ENCODE results near the gene SCFD2.

SCFD2 gene

GRCh38 chr4:52869196-52869595 is 496.7 kb downstream of the SCFD2 start:
- in situ Hi-C loops (cut with MboI; ENCODE audit: low sequenced_read_pairs) = no loop called here

- in situ Hi-C loops (cut with MboI; ENCODE audit: low sequenced_read_pairs) = no loop called here
Observed at GRCh38 chr4:52868133-52868532, 497.7 kb downstream of the SCFD2 start.

DNA sequence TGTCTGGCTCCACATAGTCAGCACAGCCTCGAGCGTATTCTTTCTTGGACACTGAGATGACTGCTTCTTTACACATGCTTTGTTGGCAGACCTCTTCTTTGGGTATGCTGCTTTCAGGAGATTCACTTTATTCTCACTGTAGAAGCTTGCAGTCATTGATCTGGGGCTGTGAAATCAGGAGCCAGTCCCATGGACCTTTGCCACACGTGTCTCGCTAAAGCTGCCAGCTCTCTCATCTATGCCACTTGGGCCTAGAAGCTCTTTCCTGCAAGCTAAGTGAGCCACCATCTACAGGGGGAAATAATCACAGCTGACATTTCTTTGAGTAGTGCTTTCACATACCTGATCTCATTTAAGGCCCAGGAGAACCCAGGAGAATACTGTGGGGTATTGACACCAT is 498.7 kb downstream of the SCFD2 start:
- in situ Hi-C loops (cut with MboI; ENCODE audit: low sequenced_read_pairs) = no loop called here

GRCh38 chr4:52866734-52867133 is 499.1 kb downstream of the SCFD2 start:
- in situ Hi-C loops (cut with MboI; ENCODE audit: low sequenced_read_pairs) = no loop called here

GRCh38 chr4:52865300-52865699 is 500.6 kb downstream of the SCFD2 start:
- in situ Hi-C loops (cut with MboI; ENCODE audit: low sequenced_read_pairs) = no loop called here

DNA sequence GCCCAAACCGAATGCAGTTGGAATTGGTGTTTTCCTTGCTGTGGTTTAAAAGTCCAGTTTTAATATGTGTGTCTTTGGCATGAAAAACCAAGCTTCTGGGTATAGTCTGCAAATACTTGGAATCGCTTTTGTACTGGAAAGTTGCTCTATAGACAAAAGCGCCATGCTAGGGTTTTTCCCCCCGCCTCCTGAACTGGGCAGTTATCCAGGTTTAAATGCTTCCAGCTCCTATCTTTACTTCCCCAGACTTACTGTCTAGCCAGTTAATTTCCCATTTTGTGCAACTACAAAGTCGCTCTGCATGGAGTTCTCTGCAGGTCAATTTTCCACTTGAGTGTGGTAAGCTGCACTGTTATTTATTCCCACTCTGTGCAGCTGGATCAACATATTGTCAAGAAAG is 501.1 kb downstream of the SCFD2 start:
- in situ Hi-C loops (cut with MboI; ENCODE audit: low sequenced_read_pairs) = no loop called here

GRCh38 chr4:52863324-52863723 is 502.5 kb downstream of the SCFD2 start:
- in situ Hi-C loops (cut with MboI; ENCODE audit: low sequenced_read_pairs) = no loop called here

DNA sequence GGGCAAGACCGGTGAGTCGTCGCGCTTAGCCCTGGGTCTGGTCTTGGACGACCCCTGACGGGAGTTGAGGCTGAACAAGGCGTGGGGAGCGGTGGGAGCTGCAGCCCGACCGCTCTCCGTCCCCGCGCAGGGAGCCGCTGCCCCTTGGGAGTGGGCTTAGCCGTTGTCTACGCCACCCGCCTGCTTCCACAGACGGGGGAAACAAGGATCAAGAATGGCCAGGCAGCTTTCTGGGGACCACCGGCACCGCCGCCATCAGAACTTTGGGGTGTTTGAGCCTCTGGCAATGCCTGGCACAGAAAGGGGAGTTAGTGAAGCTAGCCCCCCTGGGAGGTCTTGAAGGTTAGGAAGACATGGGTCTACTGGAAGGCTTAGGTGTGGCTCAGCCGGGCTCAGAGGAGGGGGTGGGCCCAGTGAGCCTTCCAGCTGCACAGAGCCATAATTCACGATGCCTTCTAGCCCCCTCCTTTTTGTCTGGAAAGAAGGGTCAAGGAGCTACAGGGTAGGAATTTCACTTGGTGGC is 503.2 kb downstream of the SCFD2 start:
- in situ Hi-C loops (cut with MboI; ENCODE audit: low sequenced_read_pairs) = no loop called here

- in situ Hi-C loops (cut with MboI; ENCODE audit: low sequenced_read_pairs) = no loop called here
Observed at GRCh38 chr4:52861879-52862616, 503.8 kb downstream of the SCFD2 start, which contains the start of gene RASL11B. Gene RASL11B, plus strand, starts transcription at chr4:52862317. Its CDS starts 191 bp downstream, at chr4:52862508.

- in situ Hi-C loops (cut with MboI; ENCODE audit: low sequenced_read_pairs) = no loop called here
Observed at GRCh38 chr4:52861171-52861823, 504.6 kb downstream of the SCFD2 start.

GRCh38 chr4:52860361-52860760 is 505.5 kb downstream of the SCFD2 start:
- in situ Hi-C loops (cut with MboI; ENCODE audit: low sequenced_read_pairs) = no loop called here

DNA sequence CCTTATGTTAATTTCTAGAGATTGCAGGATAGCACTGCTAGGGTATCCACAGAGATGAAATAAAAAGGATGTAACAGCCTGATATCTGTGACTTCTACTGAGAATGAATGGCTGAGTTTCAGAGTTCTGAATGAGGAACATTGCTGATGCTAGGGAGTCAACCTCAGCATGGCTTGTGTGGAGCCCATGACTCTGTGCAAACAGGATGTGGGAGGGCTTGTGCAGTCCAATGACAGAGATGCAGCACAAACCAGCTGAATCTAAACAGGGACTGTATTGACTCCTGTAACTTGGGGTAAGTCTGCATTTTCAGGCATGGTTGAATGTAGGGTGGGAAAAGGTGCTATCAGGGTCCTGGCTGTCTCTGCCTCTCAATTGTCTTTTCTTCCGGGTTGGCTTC is 509.1 kb downstream of the SCFD2 start:
- in situ Hi-C loops (cut with MboI; ENCODE audit: low sequenced_read_pairs) = no loop called here

DNA sequence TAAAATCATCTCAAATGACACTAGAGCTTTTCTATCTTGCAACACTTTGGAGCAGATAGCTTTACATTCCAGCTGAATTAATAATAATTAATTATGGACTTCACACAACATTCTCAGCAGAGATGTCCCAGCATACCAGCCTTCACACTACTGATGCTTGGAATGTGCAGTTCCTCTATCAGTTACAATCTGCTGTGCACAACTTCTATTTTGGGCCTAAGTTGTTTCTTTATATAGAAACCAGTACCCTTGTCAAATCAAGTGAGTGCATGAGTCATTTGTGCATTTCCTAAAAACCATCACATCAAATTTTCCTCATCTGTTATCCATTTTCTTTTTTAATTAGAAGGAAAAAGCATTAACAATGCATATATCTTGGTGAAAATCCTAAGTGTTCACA is 512.5 kb downstream of the SCFD2 start:
- in situ Hi-C loops (cut with MboI; ENCODE audit: low sequenced_read_pairs) = no loop called here

- in situ Hi-C loops (cut with MboI; ENCODE audit: low sequenced_read_pairs) = no loop called here
Observed at GRCh38 chr4:52852711-52853110, 513.1 kb downstream of the SCFD2 start.

GRCh38 chr4:52852041-52852440 is 513.8 kb downstream of the SCFD2 start:
- in situ Hi-C loops (cut with MboI; ENCODE audit: low sequenced_read_pairs) = no loop called here

DNA sequence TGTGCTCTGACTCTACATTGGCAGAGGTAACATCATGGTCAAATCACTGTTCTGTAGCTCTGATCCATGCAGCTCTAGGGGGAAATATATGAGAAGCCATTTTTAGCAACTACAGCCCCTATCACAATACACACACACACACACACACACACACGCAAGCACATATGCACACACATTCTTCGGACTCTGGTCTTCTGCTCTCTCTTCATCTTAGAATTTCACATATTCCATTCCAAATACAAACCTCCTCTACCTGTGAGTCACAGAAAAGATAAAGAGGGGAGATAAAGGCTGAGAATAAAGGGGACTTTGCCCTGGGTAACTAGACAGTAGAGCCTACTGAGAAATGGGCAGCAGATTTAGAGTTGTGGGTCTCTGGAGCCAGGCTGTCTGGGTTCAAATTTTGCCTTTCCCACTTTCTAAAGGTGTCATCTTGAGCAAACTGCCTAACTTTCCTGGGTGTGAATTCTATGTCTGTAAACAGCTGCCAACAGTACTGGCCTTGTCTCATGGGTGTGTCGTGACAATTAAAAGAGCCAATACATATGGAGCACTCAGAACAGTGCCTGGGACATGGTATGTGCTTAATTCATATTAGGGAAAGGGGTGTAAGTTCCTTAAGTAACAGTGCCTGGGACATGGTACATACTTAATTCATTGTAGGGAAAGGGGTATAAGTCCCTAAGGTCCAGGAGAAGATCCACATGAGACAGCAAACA is 515.3 kb downstream of the SCFD2 start:
- in situ Hi-C loops (cut with MboI; ENCODE audit: low sequenced_read_pairs) = no loop called here

GRCh38 chr4:52848254-52848653 is 517.6 kb downstream of the SCFD2 start:
- in situ Hi-C loops (cut with MboI; ENCODE audit: low sequenced_read_pairs) = no loop called here

GRCh38 chr4:52846502-52846901 is 519.4 kb downstream of the SCFD2 start:
- in situ Hi-C loops (cut with MboI; ENCODE audit: low sequenced_read_pairs) = no loop called here

GRCh38 chr4:52844596-52844995 is 521.3 kb downstream of the SCFD2 start:
- in situ Hi-C loops (cut with MboI; ENCODE audit: low sequenced_read_pairs) = no loop called here

DNA sequence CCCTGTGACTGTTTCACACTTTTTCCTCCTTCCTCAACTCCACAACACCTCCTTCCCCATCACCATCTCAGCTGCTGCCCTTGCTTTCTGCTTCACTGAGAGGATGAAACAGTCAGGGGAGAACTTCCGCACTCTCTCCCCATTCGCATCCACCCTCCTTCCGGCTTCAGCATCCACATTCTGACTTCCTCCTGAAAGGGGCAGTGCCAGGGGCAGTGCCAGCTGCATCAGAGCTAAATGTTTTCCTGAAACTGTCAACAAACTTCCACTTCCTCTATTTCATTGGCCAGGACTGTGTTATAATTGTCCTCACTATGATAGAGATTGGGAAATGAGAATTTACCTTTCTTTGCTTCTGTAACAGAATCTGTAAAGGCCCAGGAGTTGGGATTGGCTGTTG is 521.9 kb downstream of the SCFD2 start:
- in situ Hi-C loops (cut with MboI; ENCODE audit: low sequenced_read_pairs) = no loop called here

GRCh38 chr4:52843351-52843750 is 522.5 kb downstream of the SCFD2 start:
- in situ Hi-C loops (cut with MboI; ENCODE audit: low sequenced_read_pairs) = no loop called here

GRCh38 chr4:52842792-52843191 is 523.1 kb downstream of the SCFD2 start:
- in situ Hi-C loops (cut with MboI; ENCODE audit: low sequenced_read_pairs) = no loop called here
